BLaER1 treated with 17β-estradiol and CSF1 and Interleukin-3, amounts not matched to agents 10 nM and 100 nM (cell line): ENCODE measurements around the gene SLFNL1.
A peak's percentile ranks its signal among the peaks of the same experiment; 100 is the strongest.

ENCODE experiments used
- H3K27ac ChIP-seq, 11 experiments: shearing (Covaris generic); formaldehyde crosslinking; 2 replicates each; pipeline ENCODE4 v1.8.1; 2022
- H3K27me3 ChIP-seq, 11 experiments: shearing (Covaris generic); formaldehyde crosslinking; 2 replicates each; pipeline ENCODE4 v1.8.1; 2022
- H3K36me3 ChIP-seq, 11 experiments: shearing (Covaris generic); formaldehyde crosslinking; 2 replicates each; pipeline ENCODE4 v1.8.1; 2022
- H3K4me1 ChIP-seq, 10 experiments: shearing (Covaris generic); formaldehyde crosslinking; 2 replicates each; pipeline ENCODE4 v1.8.1; 2022
- H3K4me2 ChIP-seq, 11 experiments: shearing (Covaris generic); formaldehyde crosslinking; 2 replicates each; pipeline ENCODE4 v1.8.1; 2022
- H3K4me3 ChIP-seq, 10 experiments: shearing (Covaris generic); formaldehyde crosslinking; 2 replicates each; pipeline ENCODE4 v1.8.1; 2022
- H3K9ac ChIP-seq, 11 experiments: shearing (Covaris generic); formaldehyde crosslinking; 2 replicates each; pipeline ENCODE4 v1.8.1; 2022
- H3K9me3 ChIP-seq, 11 experiments: shearing (Covaris generic); formaldehyde crosslinking; replicated peaks in 1 of 11; 2 replicates each; pipeline ENCODE4 v1.8.1; 2022
- H4K20me1 ChIP-seq, 11 experiments: shearing (Covaris generic); formaldehyde crosslinking; 2 replicates each; pipeline ENCODE4 v1.8.1; 2022
- Cebpa-rat ChIP-seq, 11 experiments: shearing (Covaris generic); IDR thresholded peaks; 2 replicates each; pipeline ENCODE4 v1.8.1; 2022

The SLFNL1 gene

DNA sequence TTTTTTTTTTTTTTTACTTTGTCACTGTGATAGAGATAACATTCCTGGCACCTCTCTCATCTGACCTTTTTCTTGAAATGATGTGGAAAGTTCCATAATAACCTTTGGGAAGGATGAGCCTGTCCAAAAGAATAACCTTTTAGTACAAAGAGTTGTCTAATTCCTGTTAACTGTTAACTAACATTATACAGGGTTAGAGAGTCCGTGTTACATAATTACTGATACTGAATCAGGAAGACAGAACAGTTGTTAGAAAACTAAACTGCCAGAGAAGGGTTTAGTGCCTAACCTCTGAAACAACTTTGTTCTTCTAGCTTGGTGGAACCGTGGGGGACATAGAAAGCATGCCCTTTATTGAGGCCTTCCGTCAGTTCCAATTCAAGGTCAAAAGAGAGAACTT lies 33.2 kb downstream of the SLFNL1 start:
- Histone ChIP-seq H3K9ac (no peak overlapping the region), H3K27ac (no peak overlapping the region), H3K4me2 (no peak overlapping the region), H3K4me3 (no peak overlapping the region), H4K20me1 (peaks cover 0 to 92% (median 64%) of the 10 kb centered on the region in 11 experiments; a peak in 17 of 22 replicates), H3K4me1 (peaks cover 14 to 46% (median 37%) of the 10 kb centered on the region in 10 experiments), H3K9me3 (no peaks in the 10 kb centered on the region), H3K27me3 (no peaks in the 10 kb centered on the region), H3K36me3 (peaks cover 87 to 100% (median 100%) of the 10 kb centered on the region in 11 experiments)
- no peak for TF ChIP-seq Cebpa-rat (IDR thresholded peaks at IDR 0.05)

DNA sequence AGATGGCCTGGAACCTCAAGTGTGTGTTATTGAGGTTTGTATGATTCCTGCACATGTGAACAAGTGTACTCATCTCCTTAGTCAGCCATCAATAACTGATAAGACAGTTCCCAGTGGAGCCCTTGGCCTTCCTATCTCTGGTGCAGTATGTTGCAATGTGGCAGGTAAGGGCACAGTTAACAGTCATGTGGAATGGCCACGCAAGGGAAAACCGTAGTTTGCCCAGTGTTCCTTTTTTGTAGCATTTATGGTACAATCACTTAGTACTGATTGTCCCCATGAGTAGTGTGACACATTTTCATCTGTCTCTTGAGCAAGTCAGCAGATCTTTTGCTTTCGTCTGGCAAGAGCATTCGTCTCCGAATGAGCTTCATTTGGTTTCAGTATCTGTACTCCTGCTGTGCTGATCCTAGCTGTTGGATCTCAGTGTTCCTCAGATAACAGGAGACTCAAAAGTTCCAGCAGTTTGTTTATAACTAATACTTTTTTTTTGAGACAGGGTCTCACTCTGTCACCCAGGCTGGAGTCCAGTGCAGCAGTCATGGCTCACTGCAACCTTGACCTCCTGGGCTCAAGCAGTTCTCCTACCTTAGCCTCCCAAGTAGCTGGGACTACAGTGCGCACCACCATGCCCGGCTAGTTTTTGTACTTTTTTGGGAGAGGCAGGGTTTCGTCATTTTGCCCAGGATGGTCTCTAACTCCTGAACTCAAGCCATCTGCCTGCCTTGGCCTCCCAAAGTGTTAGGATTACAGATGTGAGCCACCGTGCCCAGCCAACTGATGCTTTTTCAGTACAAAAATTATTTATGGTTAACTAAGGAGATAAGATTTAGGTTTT lies 33.9 kb downstream of the SLFNL1 start:
- H3K9me3 ChIP-seq: no peaks in the 10 kb centered on the region
- peak overlapping the region in 2 of 11 experiments; percentile 91 to 92; a peak in 3 of 22 replicates for H3K4me2 ChIP-seq
- peaks cover 81 to 100% (median 100%) of the 10 kb centered on the region in 11 experiments for H3K36me3 ChIP-seq
- peaks cover 0 to 92% (median 64%) of the 10 kb centered on the region in 11 experiments; a peak in 17 of 22 replicates for H4K20me1 ChIP-seq
- H3K4me1 ChIP-seq: peaks cover 15 to 52% (median 43%) of the 10 kb centered on the region in 10 experiments
- H3K27ac ChIP-seq: no peak overlapping the region
- no peak overlapping the region for H3K9ac ChIP-seq
- TF ChIP-seq Cebpa-rat (IDR thresholded peaks at IDR 0.05): no peak
- no peaks in the 10 kb centered on the region for H3K27me3 ChIP-seq
- H3K4me3 ChIP-seq: no peak overlapping the region

DNA sequence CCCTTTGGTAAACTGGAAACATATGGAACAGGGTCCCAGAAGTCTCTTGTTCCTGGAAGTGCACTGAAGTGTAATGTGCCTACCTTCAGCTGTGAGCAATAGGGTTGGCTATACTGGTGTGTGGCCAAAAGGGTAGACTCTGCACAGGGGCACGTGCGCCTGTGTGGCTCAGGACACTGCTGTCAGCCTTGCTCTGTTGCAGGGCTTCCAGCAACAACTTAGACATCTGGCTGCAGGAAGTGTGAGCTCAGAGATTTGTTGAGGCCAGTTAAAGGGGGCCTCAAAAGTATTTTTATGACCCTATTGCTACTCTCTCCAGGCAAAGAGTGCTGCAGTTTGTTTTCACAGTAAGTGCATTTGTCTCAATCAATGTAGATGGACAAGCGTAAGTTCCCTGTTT lies 34.6 kb downstream of the SLFNL1 start:
- peaks cover 0 to 92% (median 64%) of the 10 kb centered on the region in 11 experiments; a peak in 17 of 22 replicates for H4K20me1 ChIP-seq
- peaks cover 16 to 60% (median 50%) of the 10 kb centered on the region in 10 experiments for H3K4me1 ChIP-seq
- no peaks in the 10 kb centered on the region for H3K27me3 ChIP-seq
- H3K4me2 ChIP-seq: peak overlapping the region in 4 of 11 experiments; percentile 91 to 92 (median 91); a peak in 6 of 22 replicates
- H3K27ac ChIP-seq: peak overlapping the region in 1 of 11 experiments; percentile 5; a peak in 1 of 22 replicates
- peaks cover 74 to 100% (median 99%) of the 10 kb centered on the region in 11 experiments for H3K36me3 ChIP-seq
- H3K4me3 ChIP-seq: no peak overlapping the region
- no peak overlapping the region for H3K9ac ChIP-seq
- TF ChIP-seq Cebpa-rat (IDR thresholded peaks at IDR 0.05): no peak
- no peaks in the 10 kb centered on the region for H3K9me3 ChIP-seq

DNA sequence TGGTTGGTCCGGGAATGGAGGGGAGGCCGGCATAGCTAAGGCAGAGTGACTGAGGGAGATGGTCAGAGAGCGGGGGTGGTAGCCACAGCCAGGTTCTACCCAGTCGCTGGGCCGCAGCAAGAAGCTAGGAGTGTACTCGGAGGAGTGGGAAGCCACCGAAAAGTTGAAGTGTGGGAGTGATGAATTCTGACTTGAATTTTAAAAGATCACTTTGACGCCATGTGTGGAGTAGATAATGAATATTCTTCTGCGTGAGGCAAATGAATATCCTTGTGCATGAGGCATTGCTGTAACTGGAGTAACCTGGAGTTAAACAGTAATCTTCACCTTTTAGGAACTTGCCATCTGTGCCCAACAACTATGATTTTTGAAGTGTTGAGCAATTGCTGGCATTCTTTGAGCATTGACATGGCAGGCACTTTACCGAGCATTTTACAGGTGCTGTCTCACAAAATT lies 35.2 kb downstream of the SLFNL1 start:
- Histone ChIP-seq H3K36me3 (peaks cover 68 to 100% (median 95%) of the 10 kb centered on the region in 11 experiments), H3K9me3 (no peaks in the 10 kb centered on the region), H3K9ac (peak overlapping the region in 4 of 11 experiments; percentile 8 to 64 (median 38); a peak in 4 of 22 replicates), H4K20me1 (peaks cover 0 to 92% (median 64%) of the 10 kb centered on the region in 11 experiments; a peak in 17 of 22 replicates), H3K4me3 (no peak overlapping the region), H3K27ac (peak overlapping the region in 7 of 11 experiments; percentile 19 to 69 (median 56); a peak in 10 of 22 replicates), H3K27me3 (no peaks in the 10 kb centered on the region), H3K4me2 (peak overlapping the region in 7 of 11 experiments; percentile 91 to 98 (median 92); a peak in 13 of 22 replicates), H3K4me1 (peaks cover 22 to 66% (median 56%) of the 10 kb centered on the region in 10 experiments)
- TF ChIP-seq Cebpa-rat (IDR thresholded peaks at IDR 0.05): no peak

DNA sequence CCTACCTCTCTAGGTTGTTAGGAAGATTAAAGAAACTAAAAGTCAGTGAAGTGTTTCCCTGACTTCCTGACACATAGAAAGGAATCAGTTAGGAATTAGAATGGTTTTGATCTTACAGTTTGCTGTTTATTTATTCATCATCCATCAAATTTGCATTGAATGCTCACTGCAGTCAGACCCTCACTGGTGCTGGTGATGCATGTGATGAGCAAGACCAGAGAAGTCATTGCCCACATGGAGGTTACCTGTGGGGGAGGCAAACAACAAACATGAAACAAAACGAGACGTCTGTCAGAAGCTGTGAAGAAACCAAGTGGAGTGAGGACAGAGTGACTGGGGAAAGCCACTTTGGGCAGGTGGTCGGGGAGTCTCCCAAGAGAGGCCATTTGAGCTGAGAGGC lies 35.6 kb downstream of the SLFNL1 start:
- Histone ChIP-seq H4K20me1 (peaks cover 0 to 92% (median 68%) of the 10 kb centered on the region in 11 experiments; a peak in 17 of 22 replicates), H3K27me3 (no peaks in the 10 kb centered on the region), H3K36me3 (peaks cover 64 to 99% (median 91%) of the 10 kb centered on the region in 11 experiments), H3K9me3 (no peaks in the 10 kb centered on the region), H3K4me3 (peak overlapping the region in 1 of 10 experiments; percentile 17; a peak in 1 of 20 replicates), H3K4me2 (peak overlapping the region in 8 of 11 experiments; percentile 48 to 98 (median 92); a peak in 16 of 22 replicates), H3K9ac (peak overlapping the region in 6 of 11 experiments; percentile 8 to 64 (median 30); a peak in 9 of 22 replicates), H3K4me1 (peaks cover 27 to 70% (median 61%) of the 10 kb centered on the region in 10 experiments), H3K27ac (peak overlapping the region in 7 of 11 experiments; percentile 19 to 69 (median 56); a peak in 12 of 22 replicates)
- TF ChIP-seq Cebpa-rat (IDR thresholded peaks at IDR 0.05): no peak

DNA sequence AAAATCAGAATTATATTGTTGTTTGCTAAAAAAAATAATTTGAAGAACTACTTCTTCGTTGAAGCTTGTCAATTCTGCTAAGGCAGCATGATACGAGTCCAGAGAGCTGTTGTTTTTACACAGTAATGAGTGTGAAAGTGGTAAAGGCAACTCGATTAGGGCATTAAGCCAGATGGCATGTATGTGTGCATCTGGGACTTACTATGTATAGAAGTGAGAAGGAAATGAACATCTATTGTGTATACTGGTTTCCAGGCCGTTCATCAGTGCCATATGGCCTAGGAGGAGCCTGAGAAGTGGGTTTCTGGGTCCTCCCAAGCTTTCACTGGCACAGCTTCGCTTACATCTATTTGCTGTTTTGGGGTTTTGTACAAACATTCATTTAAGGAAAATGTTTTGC lies 36.4 kb downstream of the SLFNL1 start:
- peaks cover 32 to 73% (median 65%) of the 10 kb centered on the region in 10 experiments for H3K4me1 ChIP-seq
- peak overlapping the region in 7 of 11 experiments; percentile 19 to 69 (median 56); a peak in 14 of 22 replicates for H3K27ac ChIP-seq
- peak overlapping the region in 2 of 10 experiments; percentile 17; a peak in 2 of 20 replicates for H3K4me3 ChIP-seq
- peak overlapping the region in 8 of 11 experiments; percentile 2 to 64 (median 16); a peak in 12 of 22 replicates for H3K9ac ChIP-seq
- peaks cover 0 to 92% (median 72%) of the 10 kb centered on the region in 11 experiments; a peak in 17 of 22 replicates for H4K20me1 ChIP-seq
- no peaks in the 10 kb centered on the region for H3K9me3 ChIP-seq
- peaks cover 57 to 92% (median 84%) of the 10 kb centered on the region in 11 experiments for H3K36me3 ChIP-seq
- TF ChIP-seq Cebpa-rat (IDR thresholded peaks at IDR 0.05): no peak
- H3K27me3 ChIP-seq: no peaks in the 10 kb centered on the region
- H3K4me2 ChIP-seq: peak overlapping the region; percentile 36 to 98 (median 91); a peak in 20 of 22 replicates

DNA sequence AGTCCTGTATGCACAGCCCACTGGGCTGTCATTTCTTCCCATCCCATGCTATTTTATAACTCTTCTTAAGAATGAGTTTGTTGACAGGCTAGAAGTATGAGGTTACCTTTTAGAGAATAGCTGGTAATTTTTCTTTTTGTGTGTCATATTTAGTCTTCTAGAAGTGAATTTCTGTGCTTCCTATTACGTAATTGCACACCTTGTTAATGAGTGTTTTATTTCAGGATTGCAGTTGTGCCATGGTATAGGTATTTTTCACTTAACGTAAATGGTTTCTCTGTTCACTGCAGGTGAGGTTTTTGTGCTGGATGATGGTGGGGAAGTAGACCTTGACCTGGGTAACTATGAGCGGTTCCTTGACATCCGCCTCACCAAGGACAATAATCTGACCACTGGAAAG lies 37.0 kb downstream of the SLFNL1 start:
- peaks cover 0 to 88% (median 72%) of the 10 kb centered on the region in 11 experiments; a peak in 17 of 22 replicates for H4K20me1 ChIP-seq
- peak overlapping the region in 2 of 10 experiments; percentile 6 to 17; a peak in 2 of 20 replicates for H3K4me3 ChIP-seq
- peaks cover 51 to 86% (median 77%) of the 10 kb centered on the region in 11 experiments for H3K36me3 ChIP-seq

DNA sequence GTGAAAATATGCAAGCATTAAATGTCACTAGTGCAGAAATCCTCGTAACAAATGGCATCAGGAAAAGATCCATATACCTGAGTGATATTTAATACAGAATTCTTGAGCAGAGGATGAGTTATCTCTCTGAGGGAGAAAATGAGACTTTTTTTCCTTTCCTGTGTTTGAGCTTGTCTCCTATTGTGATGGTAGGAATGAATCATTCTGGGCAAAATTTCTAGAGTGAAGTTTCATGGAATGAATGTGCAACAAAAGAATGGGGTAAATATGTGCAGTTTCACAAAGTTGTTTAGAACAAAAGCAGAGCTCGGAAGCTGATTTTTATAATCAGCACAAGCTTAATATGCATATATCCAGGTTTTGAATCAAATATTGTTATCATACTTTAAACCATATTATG lies 37.5 kb downstream of the SLFNL1 start:
- peaks cover 46 to 81% (median 73%) of the 10 kb centered on the region in 11 experiments for H3K36me3 ChIP-seq
- H3K4me1 ChIP-seq: peaks cover 33 to 73% (median 67%) of the 10 kb centered on the region in 10 experiments
- H3K27me3 ChIP-seq: no peaks in the 10 kb centered on the region
- peak overlapping the region in 9 of 11 experiments; percentile 48 to 98 (median 92); a peak in 17 of 22 replicates for H3K4me2 ChIP-seq
- TF ChIP-seq Cebpa-rat (IDR thresholded peaks at IDR 0.05): no peak
- no peak overlapping the region for H3K27ac ChIP-seq
- peaks cover 0 to 83% (median 72%) of the 10 kb centered on the region in 11 experiments; a peak in 17 of 22 replicates for H4K20me1 ChIP-seq
- no peaks in the 10 kb centered on the region for H3K9me3 ChIP-seq
- no peak overlapping the region for H3K4me3 ChIP-seq
- H3K9ac ChIP-seq: peak overlapping the region in 3 of 11 experiments; percentile 0 to 98 (median 22); a peak in 2 of 22 replicates

More for the DNA sequence above, 37.0 kb downstream of the SLFNL1 start:
- H3K27me3 ChIP-seq: no peaks in the 10 kb centered on the region
- peak overlapping the region in 5 of 11 experiments; percentile 19 to 69 (median 62); a peak in 8 of 22 replicates for H3K27ac ChIP-seq
- peak overlapping the region; percentile 36 to 98 (median 91); a peak in 20 of 22 replicates for H3K4me2 ChIP-seq
- peak overlapping the region in 6 of 11 experiments; percentile 0 to 64 (median 31); a peak in 4 of 22 replicates for H3K9ac ChIP-seq
- peaks cover 32 to 73% (median 65%) of the 10 kb centered on the region in 10 experiments for H3K4me1 ChIP-seq
- no peaks in the 10 kb centered on the region for H3K9me3 ChIP-seq
- TF ChIP-seq Cebpa-rat (IDR thresholded peaks at IDR 0.05): peak in 3 of 11 experiments; percentile 9 to 26 (median 12); a peak in 1 of 22 replicates
